HG02610 (cell line): ENCODE data around the gene AMBRA1.

Source experiments
- ATAC-seq: cut with Tn5 transposase; IDR thresholded peaks from one replicate; pipeline ENCODE4 v1.9.1; 2021; ENCODE audit warnings: mild to moderate bottlenecking, moderate library complexity; ENCODE audit not compliant: unreplicated experiment

The AMBRA1 gene, protein sequence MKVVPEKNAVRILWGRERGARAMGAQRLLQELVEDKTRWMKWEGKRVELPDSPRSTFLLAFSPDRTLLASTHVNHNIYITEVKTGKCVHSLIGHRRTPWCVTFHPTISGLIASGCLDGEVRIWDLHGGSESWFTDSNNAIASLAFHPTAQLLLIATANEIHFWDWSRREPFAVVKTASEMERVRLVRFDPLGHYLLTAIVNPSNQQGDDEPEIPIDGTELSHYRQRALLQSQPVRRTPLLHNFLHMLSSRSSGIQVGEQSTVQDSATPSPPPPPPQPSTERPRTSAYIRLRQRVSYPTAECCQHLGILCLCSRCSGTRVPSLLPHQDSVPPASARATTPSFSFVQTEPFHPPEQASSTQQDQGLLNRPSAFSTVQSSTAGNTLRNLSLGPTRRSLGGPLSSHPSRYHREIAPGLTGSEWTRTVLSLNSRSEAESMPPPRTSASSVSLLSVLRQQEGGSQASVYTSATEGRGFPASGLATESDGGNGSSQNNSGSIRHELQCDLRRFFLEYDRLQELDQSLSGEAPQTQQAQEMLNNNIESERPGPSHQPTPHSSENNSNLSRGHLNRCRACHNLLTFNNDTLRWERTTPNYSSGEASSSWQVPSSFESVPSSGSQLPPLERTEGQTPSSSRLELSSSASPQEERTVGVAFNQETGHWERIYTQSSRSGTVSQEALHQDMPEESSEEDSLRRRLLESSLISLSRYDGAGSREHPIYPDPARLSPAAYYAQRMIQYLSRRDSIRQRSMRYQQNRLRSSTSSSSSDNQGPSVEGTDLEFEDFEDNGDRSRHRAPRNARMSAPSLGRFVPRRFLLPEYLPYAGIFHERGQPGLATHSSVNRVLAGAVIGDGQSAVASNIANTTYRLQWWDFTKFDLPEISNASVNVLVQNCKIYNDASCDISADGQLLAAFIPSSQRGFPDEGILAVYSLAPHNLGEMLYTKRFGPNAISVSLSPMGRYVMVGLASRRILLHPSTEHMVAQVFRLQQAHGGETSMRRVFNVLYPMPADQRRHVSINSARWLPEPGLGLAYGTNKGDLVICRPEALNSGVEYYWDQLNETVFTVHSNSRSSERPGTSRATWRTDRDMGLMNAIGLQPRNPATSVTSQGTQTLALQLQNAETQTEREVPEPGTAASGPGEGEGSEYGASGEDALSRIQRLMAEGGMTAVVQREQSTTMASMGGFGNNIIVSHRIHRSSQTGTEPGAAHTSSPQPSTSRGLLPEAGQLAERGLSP (N-terminal part only)

DNA sequence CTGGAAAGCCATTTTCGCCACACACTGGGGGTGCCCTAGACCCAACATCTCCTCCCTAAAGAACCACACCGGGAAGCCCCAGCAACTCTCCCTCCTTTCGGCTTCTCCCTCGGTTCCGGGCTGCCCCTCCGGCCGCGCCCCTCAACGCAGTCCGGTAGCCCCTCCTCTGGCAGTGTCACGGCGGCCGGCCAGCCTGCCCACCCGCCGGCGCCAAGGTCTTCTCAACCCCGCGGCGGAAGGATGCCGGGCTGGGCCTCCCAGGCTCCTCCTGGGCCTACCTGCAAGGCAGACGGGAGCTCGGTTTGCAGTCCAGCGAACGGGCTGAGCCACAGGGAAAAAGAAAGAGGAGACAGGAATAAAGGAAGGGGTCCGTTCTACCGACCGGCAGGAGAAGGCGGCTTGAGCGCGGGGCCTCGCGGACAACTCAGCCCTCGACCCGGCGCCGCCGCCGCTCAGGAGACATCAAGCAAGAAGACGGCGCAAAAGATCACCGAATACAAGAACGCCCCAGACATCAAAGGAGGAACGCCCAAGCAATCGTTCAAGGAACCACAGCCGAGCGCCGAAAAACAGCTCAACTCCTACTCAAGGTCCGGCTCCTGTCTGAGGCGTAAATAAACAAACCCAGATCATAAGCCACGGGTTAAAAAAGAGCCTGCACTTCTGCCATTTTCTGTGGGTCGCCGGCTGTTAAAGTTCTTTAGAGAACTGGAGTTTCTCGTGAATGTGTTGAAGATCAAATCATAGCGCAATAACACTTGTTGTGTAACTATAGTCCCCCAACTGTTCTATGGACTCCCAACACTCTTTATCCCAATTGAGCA lies at the start of gene AMBRA1:
Gene AMBRA1, minus strand, starts transcription at position 474 of the 824 bp plus-strand sequence. CDS start 45,643 bp downstream, outside the sequence.
- ATAC-seq, result peak; percentile 77

DNA sequence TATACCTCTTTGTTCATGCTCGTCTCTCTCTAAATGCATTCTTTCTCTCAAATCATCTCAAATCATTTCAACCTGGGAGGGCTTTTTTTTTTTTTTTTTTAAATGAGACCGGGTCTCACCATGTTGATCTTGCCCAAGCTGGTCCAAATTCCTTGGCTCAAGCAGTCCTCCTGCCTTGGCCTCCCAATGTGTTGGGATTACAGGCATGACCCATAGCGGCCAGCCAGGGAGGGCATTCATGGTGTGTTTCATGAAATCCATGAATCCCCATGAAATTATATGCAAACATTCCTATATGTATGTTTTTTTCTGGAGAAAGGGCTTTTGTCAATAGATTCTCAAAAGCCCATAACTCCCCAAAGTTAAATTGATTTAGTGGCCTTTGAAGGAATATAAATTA lies 49.7 kb upstream of the AMBRA1 start:
- ATAC-seq, result no peak

DNA sequence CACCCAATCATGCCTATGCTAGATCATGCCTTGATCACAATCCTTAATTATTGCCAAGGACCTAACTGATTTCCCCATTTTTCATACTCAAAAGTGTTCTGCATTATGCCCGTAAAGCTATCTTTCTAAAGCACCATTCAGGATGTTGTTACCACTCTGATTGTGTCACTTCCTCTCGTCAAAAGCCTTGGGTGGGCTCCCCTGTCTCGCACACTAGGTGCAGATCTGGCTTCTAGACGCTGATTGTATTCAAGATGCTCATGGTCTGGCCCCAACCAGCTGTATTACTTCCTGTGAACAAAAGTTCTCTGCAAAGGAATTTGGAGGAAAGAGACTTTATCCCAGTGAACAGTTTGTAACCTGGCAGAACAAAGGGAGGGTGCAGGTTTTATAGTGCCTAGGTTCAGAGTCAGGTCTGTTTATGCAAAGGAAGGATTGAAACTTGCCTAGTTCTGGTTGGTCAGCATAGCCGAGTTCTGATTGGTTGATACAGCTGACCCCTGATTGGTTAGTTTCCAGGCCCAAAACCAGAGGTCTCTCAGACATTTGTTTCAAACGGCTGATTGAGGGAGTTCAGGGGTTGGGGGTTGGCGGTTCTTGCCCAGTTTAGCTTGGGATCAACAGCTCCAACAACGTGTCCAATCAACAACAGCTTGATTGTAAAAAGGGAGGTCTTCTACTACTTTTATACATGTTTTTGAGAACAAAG lies 49.0 kb upstream of the AMBRA1 start:
- no peak for ATAC-seq

DNA sequence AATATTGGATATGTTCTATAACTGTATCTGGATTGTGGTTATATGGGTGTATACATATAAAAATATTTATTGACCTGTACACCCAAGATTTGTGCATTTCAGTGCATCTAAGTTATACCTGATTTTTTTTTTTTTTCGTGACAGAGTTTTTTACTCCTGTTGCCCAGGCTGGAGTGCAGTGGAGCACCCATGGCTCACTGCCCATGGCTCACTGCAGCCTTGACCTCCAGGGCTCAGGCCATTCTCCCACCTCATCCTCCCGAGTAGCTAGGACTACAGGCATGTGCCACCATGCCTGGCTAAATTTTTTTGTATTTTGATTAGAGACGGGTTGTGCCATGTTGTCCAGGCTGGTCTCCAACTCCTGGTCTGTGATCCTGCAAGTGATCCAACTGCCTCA lies 47.8 kb upstream of the AMBRA1 start:
- ATAC-seq, result no peak

DNA sequence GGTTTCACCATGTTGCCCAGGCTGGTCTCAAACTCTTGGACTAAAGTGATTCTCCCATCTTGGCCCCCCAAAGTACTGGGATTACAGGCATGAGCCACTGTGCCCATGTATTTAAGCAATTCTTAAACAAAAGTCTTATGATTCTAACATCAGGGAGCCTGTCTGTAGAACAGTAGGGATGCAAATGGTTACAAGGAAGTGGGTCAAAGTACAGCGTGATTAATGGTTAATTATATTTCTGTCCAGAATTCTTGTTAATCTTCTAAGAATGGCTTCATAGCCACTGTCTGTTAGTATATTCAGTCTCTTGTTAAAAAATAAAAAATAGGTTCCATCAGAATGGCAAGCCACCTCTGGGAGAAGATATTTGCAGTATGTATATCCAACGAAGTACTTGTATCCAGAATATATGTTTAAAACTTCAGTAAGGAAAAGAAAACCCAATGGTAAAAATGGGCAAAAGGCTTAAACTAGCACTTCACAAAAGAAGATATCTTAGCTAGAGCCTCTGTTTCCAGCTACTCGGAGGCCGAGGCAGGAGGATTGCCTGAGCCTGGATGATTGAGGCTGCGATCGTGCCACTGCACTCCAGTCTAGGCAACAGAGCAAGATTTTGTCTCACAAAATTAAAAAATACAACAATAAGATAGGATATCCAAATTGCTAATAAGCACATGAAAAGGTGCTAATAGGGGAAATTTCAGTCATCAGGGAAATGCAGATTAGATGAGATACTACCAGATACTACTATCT lies 46.4 kb upstream of the AMBRA1 start:
- no peak for ATAC-seq

DNA sequence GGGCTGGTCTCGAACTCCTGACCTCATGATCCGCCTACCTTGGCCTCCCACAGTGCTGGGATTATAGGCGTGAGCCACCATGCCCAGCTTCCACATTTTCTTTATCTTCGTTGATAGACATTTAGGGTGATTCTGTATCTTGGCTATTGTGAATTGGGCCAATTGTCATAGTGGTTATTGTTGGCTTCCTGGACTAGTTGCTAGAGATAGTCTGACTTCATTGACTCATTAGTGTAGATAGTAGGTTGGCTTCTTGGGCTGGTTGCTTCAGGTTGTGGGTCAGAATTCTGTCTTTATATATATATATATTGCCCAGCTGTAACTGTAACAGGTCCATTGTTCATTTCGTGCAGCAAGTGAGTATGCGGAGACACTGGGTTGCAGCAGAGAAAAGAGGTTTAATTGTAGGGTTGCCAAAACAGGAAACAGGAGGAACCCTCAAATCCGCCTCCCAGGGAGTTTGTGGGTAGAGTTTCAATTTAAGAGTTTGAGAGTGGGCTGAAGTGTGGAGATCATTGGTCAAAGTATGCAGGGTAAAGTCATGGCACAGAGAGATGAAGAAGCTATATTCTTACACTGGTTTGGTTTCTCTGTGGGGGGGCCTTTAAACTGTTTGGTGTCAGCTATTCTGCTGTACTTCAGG lies 45.5 kb upstream of the AMBRA1 start:
- ATAC-seq, result no peak

DNA sequence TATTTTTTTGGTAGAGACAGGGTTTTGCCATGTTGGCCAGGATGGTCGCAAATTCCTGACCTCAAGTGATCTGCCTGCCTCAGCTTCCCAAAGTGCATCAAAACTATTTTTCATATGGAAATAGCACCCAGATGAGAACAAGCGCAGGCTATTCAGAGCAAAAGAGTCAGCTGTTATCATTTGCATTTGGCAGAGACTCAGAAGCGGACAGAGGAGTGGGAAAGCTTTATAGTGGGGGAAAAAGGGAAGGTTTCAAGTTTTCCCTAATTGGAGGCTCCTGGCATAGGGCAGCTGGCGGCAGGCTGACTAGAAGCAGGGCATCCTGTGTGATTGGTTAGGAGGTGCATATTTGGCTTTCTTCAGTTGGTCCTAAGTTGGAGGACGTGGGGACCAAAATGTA lies 43.7 kb upstream of the AMBRA1 start:
- no peak for ATAC-seq

DNA sequence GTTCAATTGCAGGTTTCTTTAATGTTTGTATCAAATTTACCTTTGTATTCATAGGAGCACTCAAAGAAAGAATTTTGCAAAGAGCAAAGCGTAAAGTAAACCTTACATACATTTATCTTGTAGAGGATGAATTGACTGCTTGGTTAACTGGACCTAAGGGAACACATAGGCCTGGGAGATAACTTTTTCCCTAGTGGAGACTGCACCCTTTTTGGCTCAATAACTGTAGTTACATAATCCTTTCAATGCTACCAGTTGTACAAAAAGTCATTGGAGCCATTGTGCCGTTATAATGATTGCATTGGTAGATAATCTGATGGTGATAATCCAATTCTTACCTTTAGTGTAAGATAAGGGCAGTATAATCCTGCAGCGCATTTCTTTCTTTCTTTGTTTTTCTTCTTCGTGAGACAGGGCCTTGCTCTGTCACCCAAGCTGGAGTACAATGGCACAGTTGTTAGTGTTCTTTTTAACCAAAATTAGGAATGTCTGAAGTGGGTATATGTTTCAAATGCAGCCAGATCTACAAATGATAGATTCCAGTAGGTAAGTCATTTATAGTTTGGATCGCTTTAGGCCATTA lies 41.8 kb upstream of the AMBRA1 start:
- no peak for ATAC-seq

DNA sequence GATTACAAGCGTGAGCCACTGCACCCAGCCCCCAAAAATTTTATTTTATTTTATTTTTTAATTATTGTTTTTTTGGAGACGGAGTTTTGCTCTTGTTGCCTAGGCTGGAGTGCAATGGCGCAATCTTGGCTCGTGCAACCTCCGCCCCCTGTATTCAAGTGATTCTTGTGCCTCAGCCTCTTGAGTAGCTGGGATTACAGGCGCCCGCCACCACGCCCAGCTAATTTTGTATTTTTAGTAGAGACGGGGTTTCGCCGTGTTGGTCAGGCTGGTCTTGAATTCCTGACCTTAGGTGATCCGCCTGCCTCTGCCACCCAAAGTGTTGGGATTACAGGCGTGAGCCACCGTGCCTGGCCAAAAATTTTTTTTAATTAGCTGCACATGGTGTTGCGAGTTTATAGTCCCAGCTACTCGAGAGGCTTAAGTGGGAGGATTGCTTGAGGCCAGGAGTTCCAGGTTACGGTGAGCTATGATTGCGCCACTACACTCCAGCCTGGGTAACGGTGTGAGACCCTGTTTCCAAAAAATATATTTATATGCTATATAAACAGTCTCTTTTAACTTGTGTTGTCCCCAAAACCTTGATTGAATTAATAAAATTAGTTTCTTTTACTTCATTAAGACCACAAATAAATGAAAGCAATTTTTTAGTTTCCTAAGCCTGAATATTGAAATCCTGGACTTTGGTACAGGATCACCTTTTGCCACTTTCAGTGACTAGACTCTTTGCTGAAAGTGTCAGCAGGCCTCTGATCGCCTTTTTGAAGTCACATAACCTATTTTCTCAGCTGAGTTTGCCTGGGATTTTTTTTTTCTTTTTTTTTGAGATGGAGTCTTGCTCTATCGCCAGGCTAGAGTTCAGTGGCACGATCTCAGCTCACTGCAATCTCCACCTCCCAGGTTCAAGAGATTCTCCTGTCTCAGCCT lies 39.7 kb upstream of the AMBRA1 start:
- no peak for ATAC-seq

DNA sequence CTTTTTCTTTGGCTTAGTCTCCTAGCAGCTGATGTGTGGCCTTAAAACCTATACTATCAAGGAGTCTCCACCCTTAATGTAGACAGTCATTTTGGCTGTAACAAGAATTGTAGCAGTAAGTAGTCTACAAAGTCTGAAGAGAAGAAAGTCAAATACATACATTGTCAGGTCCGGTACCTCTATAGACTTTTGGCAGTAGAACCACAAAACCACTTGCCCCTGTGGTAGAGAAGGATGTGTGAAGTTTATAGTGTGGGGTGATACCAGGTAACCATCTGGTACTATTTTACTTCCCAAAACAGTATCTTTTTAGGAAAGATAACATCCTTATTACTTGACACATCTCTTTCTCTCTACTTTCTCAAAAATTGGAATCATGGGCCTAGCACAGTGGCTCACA lies 38.7 kb upstream of the AMBRA1 start:
- ATAC-seq, result no peak

DNA sequence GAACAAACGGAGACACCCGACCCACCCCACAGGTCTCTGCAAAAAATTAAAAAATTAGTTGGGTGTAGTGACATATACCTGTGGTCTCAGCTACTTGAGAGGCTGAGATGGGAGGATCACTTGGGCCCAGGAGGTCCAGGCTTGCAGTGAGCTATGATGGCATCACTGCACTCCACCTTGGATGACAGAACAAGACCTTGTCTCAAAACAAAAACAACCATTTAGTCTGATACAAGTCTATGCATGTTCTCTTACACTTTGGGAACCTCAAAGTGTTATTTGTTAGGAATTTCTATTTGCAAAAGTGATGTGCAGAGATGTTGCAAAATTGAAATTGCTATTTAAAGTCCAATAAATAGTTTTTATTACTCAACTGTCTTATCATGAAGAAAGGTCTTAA lies 37.9 kb upstream of the AMBRA1 start:
- no peak for ATAC-seq

DNA sequence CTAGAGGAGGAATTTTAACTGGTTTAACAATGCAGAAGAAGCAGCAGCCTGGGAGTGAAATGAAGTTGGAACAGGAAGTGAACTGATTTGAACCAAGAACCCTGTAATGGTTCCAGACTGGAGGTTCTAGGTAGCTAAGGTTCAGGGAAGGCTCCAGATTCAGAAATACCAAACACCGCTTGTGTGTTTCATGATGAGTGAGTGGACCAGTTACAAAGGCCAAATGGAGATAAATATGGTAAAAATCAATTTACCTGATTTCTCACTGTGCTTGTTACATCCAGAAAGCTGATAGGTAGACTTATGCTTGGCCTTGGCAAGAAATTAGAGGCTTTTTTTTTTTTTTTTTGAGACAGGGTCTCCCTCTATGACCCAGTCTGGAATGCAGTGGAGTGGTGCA lies 36.4 kb upstream of the AMBRA1 start:
- no peak for ATAC-seq

DNA sequence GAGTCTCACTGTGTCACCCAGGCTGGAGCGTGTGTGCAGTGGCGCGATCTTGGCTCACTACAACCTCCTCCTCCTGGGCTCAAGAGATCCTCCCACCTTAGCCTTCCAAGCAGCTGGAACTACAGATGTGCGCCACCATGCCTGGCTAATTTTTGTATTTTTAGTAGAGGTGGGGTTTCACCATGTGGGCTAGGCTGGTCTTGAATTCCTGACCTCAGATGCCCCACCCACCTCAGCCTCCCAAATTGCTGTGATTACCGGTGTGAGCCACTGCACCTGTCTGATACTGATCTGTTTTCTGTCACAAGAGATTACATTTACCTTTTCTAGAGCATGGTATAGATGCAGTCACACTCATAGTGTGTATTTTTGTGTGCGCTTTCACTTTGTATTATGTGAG lies 35.1 kb upstream of the AMBRA1 start:
- no peak for ATAC-seq

DNA sequence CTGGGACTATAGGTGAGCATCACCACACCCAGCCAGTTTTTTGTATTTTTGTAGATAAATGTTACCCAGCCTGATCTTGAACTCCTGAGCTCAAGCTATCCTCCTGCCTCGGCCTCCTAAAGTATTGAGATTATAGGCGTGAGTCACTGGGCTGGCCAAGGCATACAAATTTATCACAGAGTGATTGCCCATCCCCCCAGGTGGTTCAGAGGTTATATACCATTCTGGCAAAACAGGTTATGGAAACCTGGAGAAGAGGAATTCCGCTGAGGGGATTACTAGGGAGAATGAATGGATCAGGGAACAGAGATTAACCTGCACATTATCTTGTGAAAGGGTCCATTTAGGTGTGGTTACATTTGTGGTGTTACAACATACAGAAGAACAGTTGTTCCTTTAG lies 31.6 kb upstream of the AMBRA1 start:
- ATAC-seq, result no peak

DNA sequence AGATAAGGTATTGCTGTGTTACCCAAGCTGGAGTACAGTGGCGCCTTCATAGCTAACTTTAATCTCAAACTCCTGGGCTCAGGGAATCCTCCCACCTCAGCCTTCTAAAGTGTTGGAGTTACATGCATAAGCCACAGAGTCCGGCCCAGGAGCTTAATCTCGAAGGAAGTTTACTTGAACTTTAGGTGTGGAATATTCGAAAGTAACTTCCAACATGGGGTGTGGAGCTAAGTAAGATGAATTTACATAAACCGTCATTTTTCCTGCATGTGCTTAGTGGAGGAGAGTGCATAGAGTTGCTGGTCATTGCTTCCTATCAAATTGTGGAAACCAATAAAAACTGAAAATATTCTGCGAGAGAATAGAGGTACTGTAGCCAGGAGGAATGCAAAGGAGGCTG lies 25.0 kb upstream of the AMBRA1 start:
- no peak for ATAC-seq

DNA sequence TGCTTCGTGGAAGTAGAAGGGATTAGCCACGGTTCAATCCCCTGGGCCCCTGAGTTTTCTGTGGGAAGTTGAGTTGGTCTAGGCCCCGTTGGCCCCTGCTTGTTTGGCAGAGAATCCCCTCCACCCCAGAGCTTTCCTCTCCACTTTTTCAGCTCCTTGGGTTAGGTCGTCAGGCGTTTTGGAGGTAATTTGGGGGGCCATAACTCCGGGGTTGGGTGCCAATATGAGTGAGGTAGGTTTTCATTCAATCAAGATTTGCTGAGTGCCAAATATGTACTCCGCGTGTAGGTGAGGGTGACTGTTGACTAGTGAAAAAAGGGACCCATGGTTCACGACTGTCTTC lies 24.1 kb upstream of the AMBRA1 start:
- ATAC-seq, result no peak
